Cortex of kidney (tissue), 1 donor: ENCODE measurements around the gene PROM1.

Experiments
- DNase-seq: peaks from one replicate; lab custom pipeline; 2025; lab: John Stamatoyannopoulos, UW

The PROM1 gene

GRCh38 chr4:16110199-16110598 is 26.4 kb upstream of the PROM1 start:
- no peak for DNase-seq

DNA sequence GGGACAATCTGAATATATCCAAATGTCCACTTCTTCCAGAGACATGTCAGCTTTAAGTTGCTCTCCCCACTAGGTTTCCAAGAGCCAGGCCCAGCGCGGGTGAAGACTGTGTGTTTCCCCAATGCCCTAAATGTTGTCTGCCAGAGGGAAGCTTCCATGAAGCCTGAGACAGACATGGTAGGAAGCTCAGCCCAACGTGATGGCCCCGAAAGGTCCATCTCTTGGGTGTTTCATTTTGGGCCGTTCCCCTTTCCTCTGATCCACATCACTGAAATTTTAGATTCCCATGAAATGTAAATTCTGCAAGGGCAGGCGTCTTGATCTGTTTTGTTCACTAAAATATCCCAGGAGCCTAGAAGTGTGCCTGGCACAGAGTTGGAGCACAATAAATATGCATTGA is 25.4 kb upstream of the PROM1 start:
- no peak for DNase-seq

DNA sequence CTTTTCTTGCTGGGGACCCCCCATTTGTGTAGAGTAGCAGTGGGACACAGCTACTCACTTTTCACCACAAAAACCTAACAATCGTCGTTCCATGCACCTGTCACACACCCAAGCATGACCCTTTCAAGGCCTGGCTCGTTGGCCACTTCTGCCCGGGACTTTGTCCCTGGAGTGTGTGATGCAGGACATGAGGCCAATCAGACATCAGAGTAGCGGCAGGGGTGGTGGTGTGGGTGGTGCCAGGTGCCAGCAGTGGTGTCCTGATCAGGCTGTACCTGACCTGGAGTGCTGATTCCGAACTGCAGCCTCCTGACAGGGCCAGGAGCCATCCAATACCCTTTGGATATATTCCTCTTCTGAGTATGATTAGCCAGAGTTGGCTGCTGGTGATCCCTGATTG is 23.1 kb upstream of the PROM1 start:
- no peak for DNase-seq

- DNase-seq: no peak
Measured at GRCh38 chr4:16104520-16104919, 20.7 kb upstream of the PROM1 start.

GRCh38 chr4:16102356-16102755 is 18.5 kb upstream of the PROM1 start:
- DNase-seq: no peak

- DNase-seq: no peak
Measured at GRCh38 chr4:16100833-16101232, 17.0 kb upstream of the PROM1 start.

- DNase-seq: no peak
Measured at GRCh38 chr4:16092682-16093319, 9.0 kb upstream of the PROM1 start.

DNA sequence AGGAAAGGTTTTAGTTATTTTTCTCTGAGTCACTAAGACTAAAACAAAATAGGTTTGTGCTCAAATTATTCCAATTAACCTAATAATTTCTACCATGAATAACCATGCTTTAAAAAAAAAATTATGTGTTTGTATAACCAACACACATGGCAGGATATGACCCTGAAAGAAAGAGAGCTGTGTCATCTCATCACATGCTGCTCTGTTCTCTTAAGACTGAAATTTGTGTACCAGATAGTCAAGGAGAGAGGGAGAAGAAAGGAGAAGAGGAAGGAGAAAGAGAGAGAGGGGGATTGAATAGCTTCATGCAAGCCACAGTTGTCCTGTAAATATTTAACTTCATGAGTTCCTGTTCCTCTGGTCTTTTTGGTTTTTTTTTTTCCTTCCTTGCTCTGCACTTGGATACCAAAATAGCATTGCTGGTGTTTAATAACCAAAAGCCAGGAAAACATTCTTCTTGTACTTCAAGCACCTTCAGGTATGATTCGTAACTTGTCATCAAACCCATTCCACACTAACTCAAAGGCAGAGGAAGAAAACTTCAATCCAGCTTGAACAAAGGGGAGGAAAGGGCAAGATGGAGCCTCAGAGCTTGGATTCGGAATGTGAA is 6.4 kb upstream of the PROM1 start:
- no peak for DNase-seq

DNA sequence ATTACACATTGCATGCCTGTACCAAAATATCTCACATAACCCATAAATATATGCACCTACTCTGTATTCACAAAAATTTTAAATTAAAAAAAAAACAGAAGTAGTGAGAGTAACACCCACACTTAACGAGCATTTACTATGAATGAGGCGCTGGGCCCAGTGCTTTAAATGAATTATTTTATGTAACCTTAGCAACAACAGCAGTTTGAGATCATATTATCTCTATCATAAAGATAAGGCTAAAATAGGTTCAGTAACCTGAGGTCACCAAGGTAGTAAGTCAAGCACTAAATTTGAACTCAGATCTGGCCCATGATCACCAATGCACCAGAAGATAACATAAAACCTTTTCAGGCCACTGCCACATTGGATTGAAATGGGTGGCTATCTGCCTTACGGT is 5.3 kb upstream of the PROM1 start:
- DNase-seq: no peak

DNA sequence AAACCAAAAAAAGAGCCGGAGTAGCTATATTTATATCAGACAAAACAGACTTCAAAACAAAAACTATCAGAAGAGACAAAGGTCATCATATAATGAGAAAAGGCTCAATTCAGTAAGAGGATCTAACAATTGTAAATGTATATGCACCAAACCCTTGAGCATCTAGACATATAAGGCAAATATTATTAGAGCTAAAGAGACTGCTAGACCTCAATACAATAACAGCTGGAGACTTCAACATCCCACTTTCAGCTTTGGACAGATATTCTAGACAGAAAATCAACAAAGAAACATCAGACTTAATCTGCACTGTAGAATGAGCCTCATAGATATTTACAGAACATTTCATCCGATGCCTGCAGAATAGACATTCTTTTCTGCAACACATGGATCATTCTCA is 4.8 kb upstream of the PROM1 start:
- DNase-seq: no peak

DNA sequence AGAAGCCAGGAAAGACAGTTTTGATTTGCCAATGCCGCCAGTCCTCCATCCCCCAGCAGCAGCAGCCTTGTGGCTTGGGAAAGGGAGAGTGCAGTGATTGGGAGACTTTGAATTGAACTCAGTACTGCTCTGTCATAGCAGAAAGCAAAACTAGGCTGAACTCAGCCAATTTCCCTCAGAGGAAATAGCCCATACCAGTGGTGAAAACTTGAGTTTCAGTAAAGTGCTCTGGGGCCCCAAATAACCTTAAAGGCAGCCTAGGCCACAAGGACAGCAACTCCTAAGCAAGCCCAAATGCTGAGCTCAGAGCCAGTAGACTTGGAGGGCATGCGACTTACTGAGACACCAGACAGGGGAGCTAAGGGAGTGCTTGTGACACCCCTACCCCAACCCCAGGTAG is 2.0 kb upstream of the PROM1 start:
- no peak for DNase-seq

DNA sequence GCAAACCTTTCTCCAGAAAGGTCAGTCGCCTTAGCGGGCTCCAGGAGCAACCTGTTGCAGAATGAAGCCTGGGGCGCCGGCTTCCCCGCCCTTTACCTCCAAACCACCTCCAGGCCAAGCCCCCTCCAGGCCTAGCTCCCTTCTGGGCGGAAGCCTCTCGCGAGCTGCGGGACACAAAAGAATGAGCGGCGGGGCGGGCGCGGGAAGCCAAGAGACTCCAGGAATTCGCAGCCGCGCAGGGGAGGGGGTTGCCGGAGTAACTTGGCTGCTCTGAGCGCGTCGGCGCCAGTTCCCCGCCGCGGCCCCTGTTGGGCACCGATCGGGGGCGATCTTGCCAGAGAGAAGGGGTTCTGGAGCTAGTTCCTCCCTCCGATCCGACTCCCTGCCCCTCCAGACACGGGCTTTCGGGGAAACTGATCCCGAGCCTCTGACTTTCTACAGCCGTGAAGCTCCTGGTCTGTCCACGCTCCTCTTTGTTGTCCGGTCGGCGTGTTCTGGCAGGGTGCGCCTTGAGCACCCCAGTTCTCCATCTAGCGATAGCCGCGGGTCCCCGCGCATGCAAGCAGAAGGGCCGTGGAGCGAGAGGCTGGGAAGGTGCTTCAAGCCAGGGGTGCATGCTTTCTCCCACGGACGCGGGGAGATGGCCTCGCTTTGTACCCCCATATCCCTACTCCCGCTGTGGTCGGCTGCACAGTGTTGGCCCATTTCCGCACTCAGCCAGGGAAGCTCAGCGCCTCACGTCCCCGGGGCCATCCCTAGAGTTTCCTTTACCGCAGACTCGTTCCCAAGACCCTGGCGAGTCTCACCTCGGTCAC is 1.2 kb downstream of the PROM1 start:
- no peak for DNase-seq

DNA sequence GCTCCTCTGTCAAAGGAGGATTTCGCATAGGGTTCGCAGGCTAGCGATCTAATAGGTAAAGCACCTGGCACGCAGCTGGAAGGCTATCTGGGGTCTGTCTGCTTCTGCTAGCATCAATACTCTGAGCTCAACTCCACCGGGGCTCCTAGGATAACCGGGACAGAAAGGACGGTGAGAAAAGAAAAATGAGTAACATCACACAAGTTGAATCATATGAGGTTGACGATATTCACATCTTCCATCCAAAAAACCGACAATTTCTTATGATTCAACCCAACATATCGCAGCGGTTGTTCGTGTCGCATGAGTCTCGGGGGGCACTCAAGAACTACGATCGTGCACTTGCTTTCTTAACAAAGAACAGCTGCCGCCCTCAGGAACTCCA is 1.8 kb downstream of the PROM1 start:
- DNase-seq: no peak

DNA sequence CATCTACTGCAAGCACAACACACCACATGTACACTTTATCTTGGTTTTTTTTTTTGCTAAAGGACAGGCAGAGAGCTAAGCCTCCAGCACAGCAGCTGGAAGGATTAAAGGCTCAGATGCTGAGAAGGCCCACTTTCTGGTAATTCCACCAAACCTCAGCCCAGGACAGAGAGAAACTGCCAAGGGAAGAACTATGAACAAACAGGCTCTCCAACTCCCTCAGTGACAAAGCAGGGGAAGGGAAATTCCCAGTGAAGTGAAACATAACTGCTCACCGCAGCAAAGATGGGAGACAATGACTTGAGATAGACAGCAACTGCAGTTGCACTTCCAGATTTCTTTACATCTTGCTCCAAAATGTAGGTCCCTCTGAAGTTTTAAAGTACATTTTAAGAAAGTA is 4.8 kb downstream of the PROM1 start:
- no peak for DNase-seq

- no peak for DNase-seq
Measured at GRCh38 chr4:16078195-16078760, 5.5 kb downstream of the PROM1 start.

GRCh38 chr4:16077786-16078185 is 6.0 kb downstream of the PROM1 start:
- DNase-seq: no peak

DNA sequence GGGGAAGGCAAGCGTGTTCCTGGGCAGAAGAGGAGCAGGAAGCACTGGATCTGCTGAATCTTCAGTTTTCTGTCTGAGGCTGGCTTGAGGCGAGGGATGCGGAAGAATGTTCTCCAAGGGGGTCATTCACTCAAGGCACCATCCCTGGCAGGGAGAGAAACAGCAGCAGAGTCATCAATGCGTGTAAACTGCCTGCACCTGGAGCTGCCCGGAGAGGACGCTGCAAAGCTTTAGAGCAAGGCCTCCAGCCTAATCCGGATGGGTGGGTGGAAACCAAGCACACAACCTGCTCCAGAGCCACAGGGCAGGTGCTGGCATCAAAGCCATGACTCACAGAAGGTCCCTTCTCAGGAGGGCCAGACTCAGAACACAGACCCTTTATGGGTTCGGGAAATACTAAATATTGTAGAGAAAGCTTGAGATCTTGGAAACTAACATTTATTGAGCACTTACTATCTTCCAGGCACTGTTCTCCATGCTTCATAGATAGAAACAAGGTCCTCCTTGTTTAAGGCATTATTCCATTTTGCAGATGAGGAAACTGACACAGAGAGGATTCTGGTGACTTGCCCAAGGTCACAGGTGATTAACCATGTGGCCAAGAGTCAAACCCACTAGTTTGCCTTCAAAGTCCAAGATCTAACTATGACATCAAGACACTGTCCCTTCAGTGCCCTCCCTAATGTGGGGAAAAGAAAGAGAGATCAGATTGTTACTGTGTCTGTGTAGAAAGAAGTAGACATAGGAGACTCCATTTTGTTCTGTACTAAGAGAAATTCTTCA is 7.7 kb downstream of the PROM1 start:
- no peak for DNase-seq

DNA sequence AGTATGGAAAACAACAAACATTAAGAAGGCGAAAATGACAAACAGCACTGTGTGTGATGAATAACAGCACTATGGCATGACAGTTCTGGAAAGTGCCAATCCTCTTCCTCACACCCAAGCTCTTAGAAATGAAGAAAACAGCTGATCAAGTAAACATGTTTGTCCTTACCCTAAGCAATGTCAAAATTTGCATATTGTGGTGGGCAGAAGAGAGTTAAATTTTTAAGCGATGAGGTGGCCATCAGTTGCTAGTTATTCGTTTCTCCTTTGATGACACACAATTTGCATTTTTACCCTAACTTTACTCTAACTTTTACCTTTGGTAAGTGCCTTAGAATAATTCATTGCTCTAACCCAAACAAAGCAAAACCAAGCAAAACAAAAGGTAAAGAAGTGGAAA is 8.8 kb downstream of the PROM1 start:
- DNase-seq: no peak

DNA sequence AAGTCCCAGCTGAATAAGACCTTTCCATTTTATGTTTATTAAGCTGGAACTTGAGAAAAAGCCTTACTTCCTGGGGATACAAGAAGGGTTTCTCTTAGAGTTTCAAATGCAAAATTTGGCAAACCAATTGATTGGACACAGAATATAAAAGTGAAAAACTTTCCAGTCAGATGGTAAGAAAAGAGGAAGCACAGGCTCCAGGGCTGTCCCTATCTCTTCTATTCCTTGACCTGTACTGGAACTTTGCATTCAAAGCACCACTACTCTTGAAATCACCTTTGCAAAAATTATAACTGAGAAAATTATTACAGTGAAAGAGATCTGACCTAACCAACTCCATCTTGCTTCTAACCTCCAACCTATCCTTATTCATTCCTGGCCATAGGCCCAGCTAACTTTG is 11.7 kb downstream of the PROM1 start:
- no peak for DNase-seq

GRCh38 chr4:16070203-16070602 is 13.6 kb downstream of the PROM1 start:
- no peak for DNase-seq

- DNase-seq: no peak
Measured at GRCh38 chr4:16067515-16067914, 16.3 kb downstream of the PROM1 start.

- DNase-seq: no peak
Measured at GRCh38 chr4:16066586-16067128, 17.2 kb downstream of the PROM1 start.
